Measurements from ENCODE around the gene AP1S2.

Gene AP1S2

GRCh38 chrX:15815779-15816437 is 38.7 kb downstream of the AP1S2 start:
- Histone ChIP-seq H3K36me3 (ENCODE audit: control insufficient read depth in 5 of 5, insufficient read depth in 5 of 5, low read length in 5 of 5) (peaks cover 27 to 56% (median 38%) of the 10 kb centered on the region in 5 donors), H3K9me3 (ENCODE audit: control insufficient read depth in 5 of 5, low read length in 5 of 5) (no peaks in the 10 kb centered on the region), H3K27me3 (ENCODE audit: control insufficient read depth in 5 of 5, insufficient read depth in 4 of 5, low read length in 5 of 5) (no peaks in the 10 kb centered on the region), H3K27ac (ENCODE audit: low read depth, low read length) (no peak overlapping the region), H3K4me3 (ENCODE audit: low read depth in 1 of 5, low read length in 5 of 5) (no peak overlapping the region), H3K9ac (ENCODE audit: low read length in 5 of 5) (no peak overlapping the region), H3K4me1 (ENCODE audit: control insufficient read depth in 5 of 5, insufficient read depth in 5 of 5, low read length in 5 of 5) (no peaks in the 10 kb centered on the region)

GRCh38 chrX:15814771-15815365 is 39.7 kb downstream of the AP1S2 start:
- Histone ChIP-seq H3K27ac (ENCODE audit: low read depth, low read length) (no peak overlapping the region), H3K27me3 (ENCODE audit: control insufficient read depth in 5 of 5, insufficient read depth in 4 of 5, low read length in 5 of 5) (no peaks in the 10 kb centered on the region), H3K4me1 (ENCODE audit: control insufficient read depth in 5 of 5, insufficient read depth in 5 of 5, low read length in 5 of 5) (no peaks in the 10 kb centered on the region), H3K36me3 (ENCODE audit: control insufficient read depth in 5 of 5, insufficient read depth in 5 of 5, low read length in 5 of 5) (peaks cover 23 to 51% (median 31%) of the 10 kb centered on the region in 5 donors), H3K9me3 (ENCODE audit: control insufficient read depth in 5 of 5, low read length in 5 of 5) (no peaks in the 10 kb centered on the region), H3K9ac (ENCODE audit: low read length in 5 of 5) (no peak overlapping the region), H3K4me3 (ENCODE audit: low read depth in 1 of 5, low read length in 5 of 5) (no peak overlapping the region)

GRCh38 chrX:15813416-15813815 is 41.2 kb downstream of the AP1S2 start:
- H3K36me3 ChIP-seq (ENCODE audit: control insufficient read depth in 5 of 5, insufficient read depth in 5 of 5, low read length in 5 of 5) = peaks cover 21 to 63% (median 41%) of the 10 kb centered on the region in 5 donors

GRCh38 chrX:15812192-15812938 is 42.2 kb downstream of the AP1S2 start:
- no peak overlapping the region for H3K4me3 ChIP-seq (ENCODE audit: low read depth in 1 of 5, low read length in 5 of 5)
- H3K9ac ChIP-seq (ENCODE audit: low read length in 5 of 5) = no peak overlapping the region
- no peaks in the 10 kb centered on the region for H3K27me3 ChIP-seq (ENCODE audit: control insufficient read depth in 5 of 5, insufficient read depth in 4 of 5, low read length in 5 of 5)
- H3K9me3 ChIP-seq (ENCODE audit: control insufficient read depth in 5 of 5, low read length in 5 of 5) = no peaks in the 10 kb centered on the region
- peaks cover 23 to 57% (median 40%) of the 10 kb centered on the region in 5 donors for H3K36me3 ChIP-seq (ENCODE audit: control insufficient read depth in 5 of 5, insufficient read depth in 5 of 5, low read length in 5 of 5)
- no peaks in the 10 kb centered on the region for H3K4me1 ChIP-seq (ENCODE audit: control insufficient read depth in 5 of 5, insufficient read depth in 5 of 5, low read length in 5 of 5)
- H3K27ac ChIP-seq (ENCODE audit: low read depth, low read length) = no peak overlapping the region

More at GRCh38 chrX:15813416-15813815, 41.2 kb downstream of the AP1S2 start:
- Histone ChIP-seq H3K4me1 (ENCODE audit: control insufficient read depth in 5 of 5, insufficient read depth in 5 of 5, low read length in 5 of 5) (no peaks in the 10 kb centered on the region), H3K27ac (ENCODE audit: low read depth, low read length) (no peak overlapping the region), H3K4me3 (ENCODE audit: low read depth in 1 of 5, low read length in 5 of 5) (no peak overlapping the region), H3K9ac (ENCODE audit: low read length in 5 of 5) (no peak overlapping the region), H3K9me3 (ENCODE audit: control insufficient read depth in 5 of 5, low read length in 5 of 5) (no peaks in the 10 kb centered on the region), H3K27me3 (ENCODE audit: control insufficient read depth in 5 of 5, insufficient read depth in 4 of 5, low read length in 5 of 5) (no peaks in the 10 kb centered on the region)

- no peak overlapping the region for H3K27ac ChIP-seq (ENCODE audit: low read depth, low read length)
- H3K9ac ChIP-seq (ENCODE audit: low read length in 5 of 5) = no peak overlapping the region
- no peaks in the 10 kb centered on the region for H3K9me3 ChIP-seq (ENCODE audit: control insufficient read depth in 5 of 5, low read length in 5 of 5)
- no peaks in the 10 kb centered on the region for H3K27me3 ChIP-seq (ENCODE audit: control insufficient read depth in 5 of 5, insufficient read depth in 4 of 5, low read length in 5 of 5)
- no peak overlapping the region for H3K4me3 ChIP-seq (ENCODE audit: low read depth in 1 of 5, low read length in 5 of 5)
- H3K4me1 ChIP-seq (ENCODE audit: control insufficient read depth in 5 of 5, insufficient read depth in 5 of 5, low read length in 5 of 5) = peaks cover 0 to 2% (median 0%) of the 10 kb centered on the region in 5 donors
- H3K36me3 ChIP-seq (ENCODE audit: control insufficient read depth in 5 of 5, insufficient read depth in 5 of 5, low read length in 5 of 5) = peaks cover 28 to 56% (median 31%) of the 10 kb centered on the region in 5 donors
Observed at GRCh38 chrX:15808254-15808653, 46.4 kb downstream of the AP1S2 start.

- peaks cover 20 to 47% (median 24%) of the 10 kb centered on the region in 5 donors for H3K36me3 ChIP-seq (ENCODE audit: control insufficient read depth in 5 of 5, insufficient read depth in 5 of 5, low read length in 5 of 5)
- H3K4me3 ChIP-seq (ENCODE audit: low read depth in 1 of 5, low read length in 5 of 5) = no peak overlapping the region
- H3K9ac ChIP-seq (ENCODE audit: low read length in 5 of 5) = no peak overlapping the region
- H3K9me3 ChIP-seq (ENCODE audit: control insufficient read depth in 5 of 5, low read length in 5 of 5) = no peaks in the 10 kb centered on the region
- peaks cover 0 to 2% (median 0%) of the 10 kb centered on the region in 5 donors for H3K4me1 ChIP-seq (ENCODE audit: control insufficient read depth in 5 of 5, insufficient read depth in 5 of 5, low read length in 5 of 5)
- no peak overlapping the region for H3K27ac ChIP-seq (ENCODE audit: low read depth, low read length)
- no peaks in the 10 kb centered on the region for H3K27me3 ChIP-seq (ENCODE audit: control insufficient read depth in 5 of 5, insufficient read depth in 4 of 5, low read length in 5 of 5)
Observed at GRCh38 chrX:15804563-15804962, 50.0 kb downstream of the AP1S2 start.

- Histone ChIP-seq H3K9me3 (ENCODE audit: control insufficient read depth in 5 of 5, low read length in 5 of 5) (no peaks in the 10 kb centered on the region), H3K36me3 (ENCODE audit: control insufficient read depth in 5 of 5, insufficient read depth in 5 of 5, low read length in 5 of 5) (peaks cover 6 to 22% (median 15%) of the 10 kb centered on the region in 5 donors), H3K27me3 (ENCODE audit: control insufficient read depth in 5 of 5, insufficient read depth in 4 of 5, low read length in 5 of 5) (no peaks in the 10 kb centered on the region), H3K4me1 (ENCODE audit: control insufficient read depth in 5 of 5, insufficient read depth in 5 of 5, low read length in 5 of 5) (no peaks in the 10 kb centered on the region), H3K4me3 (ENCODE audit: low read depth in 1 of 5, low read length in 5 of 5) (no peak overlapping the region), H3K9ac (ENCODE audit: low read length in 5 of 5) (no peak overlapping the region), H3K27ac (ENCODE audit: low read depth, low read length) (no peak overlapping the region)
Observed at GRCh38 chrX:15797707-15798106, 56.9 kb downstream of the AP1S2 start.

GRCh38 chrX:15790769-15791290 is 63.8 kb downstream of the AP1S2 start:
- Histone ChIP-seq H3K4me1 (ENCODE audit: control insufficient read depth in 5 of 5, insufficient read depth in 5 of 5, low read length in 5 of 5) (peaks cover 4 to 18% (median 16%) of the 10 kb centered on the region in 5 donors), H3K9ac (ENCODE audit: low read length in 5 of 5) (peak overlapping the region; percentile 17 to 77 (median 70)), H3K27ac (ENCODE audit: low read depth, low read length) (peak overlapping the region; percentile 62), H3K9me3 (ENCODE audit: control insufficient read depth in 5 of 5, low read length in 5 of 5) (no peaks in the 10 kb centered on the region), H3K27me3 (ENCODE audit: control insufficient read depth in 5 of 5, insufficient read depth in 4 of 5, low read length in 5 of 5) (no peaks in the 10 kb centered on the region), H3K4me3 (ENCODE audit: low read depth in 1 of 5, low read length in 5 of 5) (peak overlapping the region; percentile 96 to 99 (median 98)), H3K36me3 (ENCODE audit: control insufficient read depth in 5 of 5, insufficient read depth in 5 of 5, low read length in 5 of 5) (peaks cover 0 to 13% (median 5%) of the 10 kb centered on the region in 5 donors)

GRCh38 chrX:15789979-15790768 is 64.4 kb downstream of the AP1S2 start, which contains the start of gene ZRSR2:
Gene ZRSR2 (plus strand): TSS chrX:15790484. CDS start chrX:15790496, 12 bp downstream.
- peaks cover 0 to 10% (median 1%) of the 10 kb centered on the region in 5 donors for H3K36me3 ChIP-seq (ENCODE audit: control insufficient read depth in 5 of 5, insufficient read depth in 5 of 5, low read length in 5 of 5)
- no peaks in the 10 kb centered on the region for H3K9me3 ChIP-seq (ENCODE audit: control insufficient read depth in 5 of 5, low read length in 5 of 5)
- H3K9ac ChIP-seq (ENCODE audit: low read length in 5 of 5) = peak within 1 kb of the TSS; percentile 21 to 87 (median 73)
- peak within 1 kb of the TSS; percentile 96 to 99 (median 98) for H3K4me3 ChIP-seq (ENCODE audit: low read depth in 1 of 5, low read length in 5 of 5)
- peak within 1 kb of the TSS; percentile 62 for H3K27ac ChIP-seq (ENCODE audit: low read depth, low read length)
- no peaks in the 10 kb centered on the region for H3K27me3 ChIP-seq (ENCODE audit: control insufficient read depth in 5 of 5, insufficient read depth in 4 of 5, low read length in 5 of 5)
- peaks cover 4 to 18% (median 16%) of the 10 kb centered on the region in 5 donors for H3K4me1 ChIP-seq (ENCODE audit: control insufficient read depth in 5 of 5, insufficient read depth in 5 of 5, low read length in 5 of 5)

Measured in subcutaneous abdominal adipose tissue (tissue), 5 donors.